IMR-90 (cell line): ENCODE results near the gene DHCR7.

Source experiments
- BHLHE40 ChIP-seq: fragments of 150-350 bp; IDR thresholded peaks from 2 replicates; pipeline ENCODE4 v1.6.1; 2016; ENCODE audit warnings: mild to moderate bottlenecking, low read depth, low read length
- CEBPB ChIP-seq: IDR thresholded peaks from 2 replicates; pipeline ENCODE4 v1.6.1; 2012; ENCODE audit warnings: low read depth, low read length, improper control_type of control experiment
- CHD1 ChIP-seq: IDR thresholded peaks from 2 replicates; pipeline ENCODE4 v1.6.1; 2012; ENCODE audit warnings: low read depth, low read length, improper control_type of control experiment
- CTCF ChIP-seq: conservative IDR thresholded peaks from 2 replicates; pipeline ENCODE4 v1.5.1; 2012; ENCODE audit warnings: mild to moderate bottlenecking, low read depth, low read length, improper control_type of control experiment
- FOS ChIP-seq: fragments of 150-350 bp; IDR thresholded peaks from 2 replicates; pipeline ENCODE4 v1.6.1; 2016; ENCODE audit warnings: low read depth, low read length
- MAFK ChIP-seq: IDR thresholded peaks from 2 replicates; pipeline ENCODE4 v1.6.1; 2012; ENCODE audit warnings: low read depth, low read length, improper control_type of control experiment
- MAZ ChIP-seq: IDR thresholded peaks from 2 replicates; pipeline ENCODE4 v1.6.1; 2012; ENCODE audit warnings: low read depth, mild to moderate bottlenecking, low read length, improper control_type of control experiment, moderate library complexity, borderline replicate concordance
- MXI1 ChIP-seq: IDR thresholded peaks from 2 replicates; pipeline ENCODE4 v1.6.1; 2012; ENCODE audit warnings: low read depth, mild to moderate bottlenecking, low read length, moderate library complexity, borderline replicate concordance
- POLR2A ChIP-seq: IDR thresholded peaks from 2 replicates; pipeline ENCODE4 v1.6.1; 2012; ENCODE audit warnings: mild to moderate bottlenecking, low read depth, low read length
- RAD21 ChIP-seq: IDR thresholded peaks from 2 replicates; pipeline ENCODE4 v1.6.1; 2012; ENCODE audit warnings: low read length, improper control_type of control experiment
- RCOR1 ChIP-seq: IDR thresholded peaks from 2 replicates; pipeline ENCODE4 v1.6.1; 2012; ENCODE audit warnings: mild to moderate bottlenecking, low read length, improper control_type of control experiment; ENCODE audit not compliant: insufficient replicate concordance
- RFX5 ChIP-seq: IDR thresholded peaks from 2 replicates; pipeline ENCODE4 v1.8.0; 2012; ENCODE audit warnings: low read depth, mild to moderate bottlenecking, low read length, moderate library complexity
- SMC3 ChIP-seq: fragments of 150-350 bp; IDR thresholded peaks from 2 replicates; pipeline ENCODE4 v1.6.1; 2016; ENCODE audit warnings: low read depth, mild to moderate bottlenecking, antibody characterized with exemption, low read length, moderate library complexity
- TF ChIP-seq, protein P1 (sequence below): fragments of 150-350 bp; IDR thresholded peaks from 2 replicates; pipeline ENCODE4 v1.6.1; 2017; ENCODE audit warnings: mild to moderate bottlenecking, antibody characterized with exemption, low read length, low read depth

DNA sequence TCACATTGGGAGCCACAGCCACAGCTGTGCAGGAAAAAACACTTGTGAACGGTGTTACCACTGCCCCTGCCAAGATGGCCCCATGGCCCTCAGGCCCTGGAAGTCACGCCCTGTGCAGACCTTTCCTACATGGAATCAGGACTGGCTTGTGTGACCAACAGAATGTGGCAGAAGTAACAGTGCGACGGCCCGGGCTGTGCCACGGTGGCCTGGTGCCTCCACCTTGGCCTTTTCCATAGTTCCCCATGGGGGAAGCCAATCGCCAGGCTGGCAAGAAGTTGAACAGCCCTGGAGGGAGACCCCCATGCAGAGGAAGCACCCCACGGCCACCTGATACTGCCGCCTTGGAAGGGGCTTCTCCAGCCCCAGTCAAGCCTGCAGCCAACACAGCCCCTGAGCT, 48.0 kb downstream of the DHCR7 start:
- no peak for TF ChIP-seq CHD1
- TF ChIP-seq CTCF = no peak
- no peak for TF ChIP-seq MAFK
- no peak for TF ChIP-seq POLR2A
- TF ChIP-seq RCOR1 = no peak
- no peak for TF ChIP-seq RAD21
- no peak for TF ChIP-seq MXI1
- no peak for TF ChIP-seq CEBPB
- TF ChIP-seq, protein P1, sequence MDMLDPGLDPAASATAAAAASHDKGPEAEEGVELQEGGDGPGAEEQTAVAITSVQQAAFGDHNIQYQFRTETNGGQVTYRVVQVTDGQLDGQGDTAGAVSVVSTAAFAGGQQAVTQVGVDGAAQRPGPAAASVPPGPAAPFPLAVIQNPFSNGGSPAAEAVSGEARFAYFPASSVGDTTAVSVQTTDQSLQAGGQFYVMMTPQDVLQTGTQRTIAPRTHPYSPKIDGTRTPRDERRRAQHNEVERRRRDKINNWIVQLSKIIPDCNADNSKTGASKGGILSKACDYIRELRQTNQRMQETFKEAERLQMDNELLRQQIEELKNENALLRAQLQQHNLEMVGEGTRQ = no peak
- no peak for TF ChIP-seq FOS
- TF ChIP-seq BHLHE40 = no peak
- no peak for TF ChIP-seq MAZ
- TF ChIP-seq RFX5 = no peak
- TF ChIP-seq SMC3 = no peak
